NCI-H1436 treated with DMSO at 0.1 percent for 48 hours (cell line): ENCODE results near the gene NLGN2.

Experiments used
- DNase-seq: peaks from one replicate; lab custom pipeline; 2025; lab: John Stamatoyannopoulos, UW

The NLGN2 gene

GRCh38 chr17:7392696-7393612 is 14.7 kb upstream of the NLGN2 start:
- no peak for DNase-seq

- DNase-seq = no peak
These were observed 13.8 kb upstream of the NLGN2 start for GRCh38 chr17:7393613-7394451.

- no peak for DNase-seq
These were observed 13.0 kb upstream of the NLGN2 start, which contains the start of gene PLSCR3 for GRCh38 chr17:7394452-7395191. PLSCR3 (minus strand) TSS chr17:7394525; CDS start chr17:7394110, 415 bp downstream.

- DNase-seq = no peak
These were observed 11.5 kb upstream of the NLGN2 start for GRCh38 chr17:7396147-7396546.

DNA sequence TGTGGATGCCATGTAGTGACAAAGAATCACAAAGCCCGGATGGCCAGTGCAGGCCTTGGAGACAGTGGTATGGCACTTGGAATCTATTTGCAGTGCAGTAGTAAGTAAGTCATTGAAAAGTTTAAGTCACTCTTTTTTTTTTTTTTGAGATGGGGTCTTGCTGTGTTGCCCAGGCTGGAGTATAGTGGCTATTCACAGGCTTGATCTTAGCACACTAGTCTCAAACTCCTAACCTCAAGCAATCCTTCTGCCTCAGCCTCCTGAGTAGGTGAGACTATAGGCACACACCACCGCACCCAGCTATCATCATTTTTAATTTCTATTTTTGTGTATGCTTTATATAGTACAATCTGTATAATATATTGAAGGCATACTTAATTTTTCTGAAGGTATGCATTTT is 9.0 kb upstream of the NLGN2 start:
- no peak for DNase-seq

DNA sequence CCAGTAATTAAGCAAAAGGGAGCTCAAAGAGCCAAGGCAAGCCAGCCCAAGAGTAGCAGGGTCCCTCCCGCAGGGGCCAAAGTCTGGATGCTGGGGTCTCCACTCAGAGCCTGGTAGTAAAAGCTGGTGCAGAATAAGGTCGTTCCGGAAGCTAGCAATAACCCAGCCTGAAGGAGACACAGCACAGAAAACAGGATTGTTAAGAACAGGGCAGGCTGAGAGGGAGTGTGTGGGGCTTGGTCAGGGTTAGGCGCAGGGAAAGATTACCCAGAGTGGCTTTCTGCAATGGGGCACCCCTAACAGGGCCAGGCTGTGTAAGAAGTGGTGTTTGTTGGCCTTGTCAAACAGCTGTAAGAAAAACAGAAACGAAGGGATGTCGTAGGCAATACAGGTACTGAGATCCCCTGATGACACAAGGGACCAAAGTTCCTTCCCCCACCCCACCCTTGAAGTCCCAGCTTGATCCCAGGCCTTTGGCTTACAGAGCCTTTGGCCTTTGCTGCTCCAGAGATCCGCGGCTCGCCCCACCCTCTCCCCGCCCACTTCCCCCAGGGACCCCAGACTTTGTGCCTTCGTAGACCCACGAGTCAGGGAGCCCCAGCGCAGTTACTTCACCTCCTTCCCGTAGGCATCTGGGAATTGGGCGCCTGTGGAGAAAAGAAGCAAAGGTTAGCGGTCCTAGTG is 4.5 kb upstream of the NLGN2 start:
- no peak for DNase-seq

DNA sequence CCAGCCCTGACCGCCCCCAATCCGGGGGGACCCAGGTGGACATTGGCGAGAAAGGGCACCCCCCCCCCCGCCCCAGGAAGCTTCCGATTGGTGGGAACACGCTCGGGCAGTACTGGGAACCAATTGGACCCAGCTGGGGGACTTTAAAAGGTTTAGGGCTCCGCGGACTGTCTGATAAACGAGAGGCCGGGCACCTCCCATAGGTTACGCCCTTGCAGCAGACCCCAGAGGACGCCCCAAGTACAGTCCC is 4.0 kb upstream of the NLGN2 start:
- no peak for DNase-seq

GRCh38 chr17:7403977-7404736 is 3.5 kb upstream of the NLGN2 start, which contains the start of gene TMEM256:
TMEM256 (minus strand) TSS chr17:7404097; CDS start chr17:7404084, 13 bp downstream.
- DNase-seq = peak; percentile 96

- DNase-seq = no peak
These were observed 2.8 kb upstream of the NLGN2 start for GRCh38 chr17:7404737-7405349.

DNA sequence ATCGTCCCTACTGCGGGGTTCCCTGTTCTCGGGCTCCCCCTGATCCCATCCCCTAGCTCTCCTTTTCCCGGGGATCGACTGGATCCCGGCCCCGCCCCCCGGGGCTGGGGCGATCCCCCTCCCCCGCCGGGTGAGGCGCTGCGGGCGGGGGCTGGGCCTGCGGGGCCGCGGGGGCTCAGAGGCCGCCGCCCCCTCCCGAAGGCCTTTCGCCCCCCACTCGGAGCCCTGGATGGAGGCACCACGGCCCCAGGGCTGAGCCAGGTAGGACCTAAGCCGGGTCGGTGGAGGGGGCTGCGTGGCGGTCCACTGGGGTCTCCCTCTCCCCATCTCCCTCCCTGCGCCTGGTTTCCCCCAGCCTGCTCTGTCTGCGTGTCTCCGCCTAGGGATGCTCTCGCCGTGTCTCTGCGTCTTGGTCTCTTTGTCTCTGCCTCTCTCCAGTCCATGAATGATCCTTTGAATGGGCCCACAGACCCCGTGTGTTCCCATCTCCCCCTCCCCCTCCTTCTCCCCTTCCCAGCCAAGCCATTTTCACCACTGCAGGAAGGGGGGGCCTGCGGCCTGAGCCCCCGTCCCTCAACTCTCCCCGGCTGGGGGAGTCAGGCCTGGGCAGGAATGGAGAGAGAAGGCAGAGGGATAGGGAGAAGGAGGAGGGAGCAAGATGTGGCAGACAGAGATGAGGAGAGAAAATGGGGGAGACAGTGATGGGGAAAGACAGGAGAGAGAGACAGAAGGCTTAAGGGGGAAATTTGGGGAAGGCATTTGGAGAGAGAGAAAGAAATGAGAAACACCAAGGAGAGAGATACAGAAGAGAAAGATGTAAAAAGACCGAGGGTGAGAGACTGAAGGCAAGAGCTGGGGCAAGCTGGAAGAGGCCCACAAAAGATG is 2.1 kb upstream of the NLGN2 start:
- DNase-seq = no peak

DNA sequence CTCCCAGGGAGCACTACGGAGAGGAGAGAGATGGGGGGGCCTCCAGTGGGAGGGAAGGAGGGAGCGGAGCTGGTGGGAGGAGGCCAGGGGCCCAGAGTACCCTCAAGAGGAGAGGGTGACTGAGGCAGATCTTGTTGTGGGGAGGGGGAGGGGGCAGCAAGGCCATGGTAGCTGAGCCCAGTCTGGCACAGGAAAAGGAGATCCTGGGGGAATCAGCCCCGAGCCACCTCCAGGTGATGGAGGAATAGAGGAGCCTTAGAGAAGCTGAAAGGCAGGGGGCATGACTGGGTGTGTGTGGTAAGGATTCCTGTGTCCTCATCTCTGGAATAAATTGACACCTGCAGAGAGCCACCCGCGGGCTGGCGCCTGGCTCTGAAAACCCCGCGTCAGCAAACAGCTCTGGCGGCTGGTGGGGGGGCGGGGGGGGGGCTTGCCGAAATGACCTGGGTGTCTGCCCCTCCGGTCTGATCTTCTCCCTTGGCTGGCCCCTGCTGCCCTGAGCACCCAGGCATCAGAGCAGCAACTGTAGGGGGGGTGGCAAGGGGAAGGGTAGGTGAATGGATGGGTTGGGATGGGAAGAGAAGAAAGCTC is 1.3 kb upstream of the NLGN2 start:
- DNase-seq = no peak

DNA sequence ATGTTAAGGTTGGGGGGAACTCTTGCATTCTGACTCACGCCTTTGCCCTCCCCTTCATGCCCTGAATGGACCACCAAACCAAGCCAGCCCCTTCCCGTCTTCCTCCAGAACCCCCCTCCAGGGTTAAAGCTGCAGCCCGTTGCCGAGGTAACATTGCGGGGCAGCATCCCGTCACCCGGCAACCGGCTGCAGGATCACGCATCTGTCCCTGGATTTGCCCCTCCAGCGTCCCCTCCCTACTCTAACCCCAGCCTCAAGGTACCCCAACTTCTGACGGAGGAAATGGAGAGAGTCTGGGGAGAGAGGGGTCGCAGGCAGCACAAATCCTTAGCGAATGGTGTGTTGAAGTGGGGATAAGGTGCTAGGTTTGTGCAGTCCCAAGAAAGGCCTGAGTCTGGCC is 563 bp upstream of the NLGN2 start:
- no peak for DNase-seq

GRCh38 chr17:7408252-7408727 is 645 bp downstream of the NLGN2 start:
- no peak for DNase-seq

DNA sequence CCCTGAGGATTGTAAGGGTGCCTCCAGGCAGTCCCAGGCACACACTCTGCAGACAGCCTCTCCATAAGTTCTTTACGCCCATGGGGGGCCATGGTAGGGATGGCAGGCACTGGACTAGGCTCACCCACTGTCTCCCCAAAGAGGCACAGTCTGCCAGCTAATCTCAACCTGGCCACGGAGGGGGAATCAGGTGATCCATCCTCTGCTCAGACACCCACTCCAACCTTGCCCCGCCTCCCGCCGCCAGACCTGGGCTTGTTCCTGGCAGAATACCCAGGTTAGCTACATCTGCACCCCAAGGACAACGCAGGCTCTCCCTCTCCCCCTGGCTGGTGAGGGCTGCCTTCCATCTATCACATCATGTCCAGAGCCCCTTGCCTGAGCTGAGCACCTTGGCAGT is 1.2 kb downstream of the NLGN2 start:
- DNase-seq = no peak

GRCh38 chr17:7409716-7410115 is 2.1 kb downstream of the NLGN2 start:
- no peak for DNase-seq

- no peak for DNase-seq
These were observed 3.2 kb downstream of the NLGN2 start for GRCh38 chr17:7410634-7411426.

GRCh38 chr17:7411427-7411750 is 3.7 kb downstream of the NLGN2 start:
- no peak for DNase-seq

GRCh38 chr17:7413346-7413985 is 5.8 kb downstream of the NLGN2 start:
- no peak for DNase-seq
